Lower leg skin (tissue), 3 donors: ENCODE data around the gene UNKL.

ENCODE experiments used
- POLR2A ChIP-seq, 2 donors: fragments of 450-650 bp; IDR thresholded peaks; one replicate each; pipeline ENCODE4 v1.6.1; 2016 to 2017; ENCODE audit warnings: antibody characterized with exemption in 2 of 2, mild to moderate bottlenecking in 1 of 2, moderate library complexity in 1 of 2
- TF ChIP-seq, protein P1 (sequence below), 3 donors: fragments of 450-650 bp; IDR thresholded peaks; one replicate each; pipeline ENCODE4 v1.5.1; 2016; ENCODE audit warnings: antibody characterized with exemption in 3 of 3, mild to moderate bottlenecking in 3 of 3, moderate library complexity in 2 of 3

DNA sequence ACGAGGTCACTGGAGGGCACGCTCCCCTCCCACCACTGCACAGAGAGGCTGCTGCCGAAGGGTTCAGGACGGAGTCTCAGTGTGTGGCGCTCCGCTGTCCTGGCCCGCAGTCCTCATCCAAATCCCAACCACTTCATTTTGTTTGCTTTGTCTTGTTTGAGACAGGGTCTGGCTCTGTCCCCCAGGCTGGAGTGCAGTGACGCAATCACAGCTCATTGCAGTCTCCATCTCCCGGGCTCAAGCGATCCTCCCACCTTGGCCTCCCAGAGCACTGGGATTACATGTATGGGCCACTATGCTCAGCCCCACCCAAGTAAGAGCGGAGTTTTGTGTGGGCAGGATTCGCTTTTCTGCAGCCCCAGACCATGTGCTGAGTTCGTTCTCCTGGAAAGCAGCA, 12.7 kb downstream of the UNKL start:
- TF ChIP-seq, protein P1, sequence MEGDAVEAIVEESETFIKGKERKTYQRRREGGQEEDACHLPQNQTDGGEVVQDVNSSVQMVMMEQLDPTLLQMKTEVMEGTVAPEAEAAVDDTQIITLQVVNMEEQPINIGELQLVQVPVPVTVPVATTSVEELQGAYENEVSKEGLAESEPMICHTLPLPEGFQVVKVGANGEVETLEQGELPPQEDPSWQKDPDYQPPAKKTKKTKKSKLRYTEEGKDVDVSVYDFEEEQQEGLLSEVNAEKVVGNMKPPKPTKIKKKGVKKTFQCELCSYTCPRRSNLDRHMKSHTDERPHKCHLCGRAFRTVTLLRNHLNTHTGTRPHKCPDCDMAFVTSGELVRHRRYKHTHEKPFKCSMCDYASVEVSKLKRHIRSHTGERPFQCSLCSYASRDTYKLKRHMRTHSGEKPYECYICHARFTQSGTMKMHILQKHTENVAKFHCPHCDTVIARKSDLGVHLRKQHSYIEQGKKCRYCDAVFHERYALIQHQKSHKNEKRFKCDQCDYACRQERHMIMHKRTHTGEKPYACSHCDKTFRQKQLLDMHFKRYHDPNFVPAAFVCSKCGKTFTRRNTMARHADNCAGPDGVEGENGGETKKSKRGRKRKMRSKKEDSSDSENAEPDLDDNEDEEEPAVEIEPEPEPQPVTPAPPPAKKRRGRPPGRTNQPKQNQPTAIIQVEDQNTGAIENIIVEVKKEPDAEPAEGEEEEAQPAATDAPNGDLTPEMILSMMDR (IDR thresholded peaks at IDR 0.05): no peak
- no peak for TF ChIP-seq POLR2A (IDR thresholded peaks at IDR 0.05)
